Measurements from ENCODE around the gene FAM193B.

FAM193B gene

GRCh38 chr5:177554474-177555111 lies at the start of gene FAM193B:
FAM193B (minus strand) TSS chr5:177554563; CDS start chr5:177554458, 105 bp downstream.
- DNase-seq (ENCODE audit: low spot score): peak; percentile 94

GRCh38 chr5:177604116-177604521 lies 49.8 kb upstream of the FAM193B start:
- no peak for DNase-seq (ENCODE audit: low spot score)

GRCh38 chr5:177603631-177604030 lies 49.3 kb upstream of the FAM193B start:
- no peak for DNase-seq (ENCODE audit: low spot score)

GRCh38 chr5:177602458-177602830 lies 48.1 kb upstream of the FAM193B start:
- DNase-seq (ENCODE audit: low spot score): no peak

GRCh38 chr5:177601577-177602457 lies 47.5 kb upstream of the FAM193B start:
- DNase-seq (ENCODE audit: low spot score): no peak

- no peak for DNase-seq (ENCODE audit: low spot score)
These were observed 46.8 kb upstream of the FAM193B start for GRCh38 chr5:177601126-177601525.

- no peak for DNase-seq (ENCODE audit: low spot score)
These were observed 46.2 kb upstream of the FAM193B start for GRCh38 chr5:177600508-177601018.

- DNase-seq (ENCODE audit: low spot score): peak; percentile 87
These were observed 45.6 kb upstream of the FAM193B start, which contains the start of gene B4GALT7 for GRCh38 chr5:177599731-177600507. B4GALT7 (plus strand) TSS chr5:177600132; CDS start chr5:177600211, 79 bp downstream.

GRCh38 chr5:177598477-177598876 lies 44.1 kb upstream of the FAM193B start:
- DNase-seq (ENCODE audit: low spot score): no peak

GRCh38 chr5:177596775-177597238 lies 42.4 kb upstream of the FAM193B start:
- DNase-seq (ENCODE audit: low spot score): no peak

- DNase-seq (ENCODE audit: low spot score): no peak
These were observed 41.8 kb upstream of the FAM193B start for GRCh38 chr5:177595991-177596774.

GRCh38 chr5:177595026-177595585 lies 40.7 kb upstream of the FAM193B start:
- no peak for DNase-seq (ENCODE audit: low spot score)

- DNase-seq (ENCODE audit: low spot score): no peak
These were observed 39.7 kb upstream of the FAM193B start for GRCh38 chr5:177594071-177594470.

- DNase-seq (ENCODE audit: low spot score): no peak
These were observed 39.1 kb upstream of the FAM193B start for GRCh38 chr5:177593511-177593910.

- DNase-seq (ENCODE audit: low spot score): no peak
These were observed 38.5 kb upstream of the FAM193B start for GRCh38 chr5:177592905-177593304.

- peak; percentile 77 for DNase-seq (ENCODE audit: low spot score)
These were observed 37.9 kb upstream of the FAM193B start, which contains the start of gene TMED9 for GRCh38 chr5:177592010-177592834. TMED9 (plus strand) TSS chr5:177592203; CDS start chr5:177592215, 12 bp downstream.

- DNase-seq (ENCODE audit: low spot score): no peak
These were observed 37.3 kb upstream of the FAM193B start for GRCh38 chr5:177591690-177592009.

GRCh38 chr5:177590406-177590805 lies 36.0 kb upstream of the FAM193B start:
- DNase-seq (ENCODE audit: low spot score): no peak

- no peak for DNase-seq (ENCODE audit: low spot score)
These were observed 34.1 kb upstream of the FAM193B start for GRCh38 chr5:177588413-177588909.

- no peak for DNase-seq (ENCODE audit: low spot score)
These were observed 24.0 kb upstream of the FAM193B start for GRCh38 chr5:177578316-177578715.
